Esophagus muscularis mucosa (tissue), 4 donors: ENCODE results near the gene ERBB2. TPM values are rescaled to one million over a fixed set of nuclear protein-coding genes. Genes with fewer than 3 reads are reported as not detected.
A peak's percentile ranks its signal among the peaks of the same experiment; 100 is the strongest.

Experiments
- DNase-seq: peaks from one replicate; pipeline ENCODE4 v3.0.0-alpha.2; 2017; ENCODE audit errors: extremely low spot score
- H3K27ac ChIP-seq, 4 donors: fragments of 200-600 bp; sonication (generic); replicated peaks in 1 of 4; 1 replicate in 3 of 4; 2 replicates in 1 of 4; pipeline ENCODE4 v1.5.1; 2016 to 2019; ENCODE audit warnings: mild to moderate bottlenecking in 1 of 4
- H3K27me3 ChIP-seq, 4 donors: fragments of 200-600 bp; sonication (generic); one replicate each; pipeline versions ENCODE4 v1.5.1 to v1.6.0; 2016 to 2019
- H3K36me3 ChIP-seq, 4 donors: fragments of 200-600 bp; sonication (generic); one replicate each; pipeline ENCODE4 v1.5.1; 2016 to 2019
- H3K4me1 ChIP-seq, 4 donors: fragments of 200-600 bp; sonication (generic); one replicate each; pipeline ENCODE4 v1.5.1; 2016 to 2019
- H3K4me3 ChIP-seq, 4 donors: fragments of 200-600 bp; sonication (generic); 1 replicate in 2 of 4; 2 replicates in 2 of 4; pipeline ENCODE4 v1.5.1; 2016 to 2019; ENCODE audit warnings: mild to moderate bottlenecking in 4 of 4, moderate library complexity in 1 of 4
- H3K9me3 ChIP-seq, 4 donors: fragments of 200-600 bp; sonication (generic); 1 replicate in 3 of 4; 2 replicates in 1 of 4; pipeline ENCODE4 v1.5.1; 2016 to 2019
- CTCF ChIP-seq, 3 experiments: fragments of 200-600 bp in 2 of 3; fragments of 450-650 bp in 1 of 3; sonication (generic) in 2 of 3; IDR thresholded peaks; one replicate each; pipeline ENCODE4 v1.5.1; 2017 to 2019; ENCODE audit warnings: antibody characterized with exemption in 3 of 3, mild to moderate bottlenecking in 2 of 3, moderate library complexity in 1 of 3
- EP300 ChIP-seq: sonication (generic); formaldehyde crosslinking; IDR thresholded peaks from one replicate; pipeline ENCODE4 v1.6.1; 2017; ENCODE audit warnings: antibody characterized with exemption
- POLR2A ChIP-seq: fragments of 450-650 bp; IDR thresholded peaks from one replicate; pipeline ENCODE4 v1.6.1; 2017; ENCODE audit warnings: antibody characterized with exemption, moderate library complexity, mild to moderate bottlenecking, low read depth
- POLR2AphosphoS5 ChIP-seq, 2 donors: sonication (generic); formaldehyde crosslinking; IDR thresholded peaks; one replicate each; pipeline ENCODE4 v1.6.1; 2017; ENCODE audit warnings: antibody characterized with exemption in 2 of 2
- WGBS: methylation state at CpG from one replicate; pipeline ENCODE4 v1.1.5; 2018; 5-methylcytosine and 5-hydroxymethylcytosine counted together
- intact Hi-C: fragments of 100-400 bp; cut with DNase I; formaldehyde crosslinking; loops from one replicate; pipeline ENCODE4 v1.15.1; 2023
- small RNA-seq, 3 donors: library from RNA; depleted of rRNA; stranded (forward); fragments of <200 nt; gene quantifications; one replicate each; pipeline ENCODE3, GENCODE V24; 2016
- total RNA-seq, 4 donors: library from RNA; depleted of rRNA; stranded (reverse); fragments of >200 nt; gene quantifications; one replicate each; pipeline versions ENCODE4 v1.1.0 to v1.2.1, GENCODE V29; 2016

ERBB2 gene
- total RNA-seq, 4 donors from 2014 or later, result 36.8 to 67.7 (median 57.7) TPM

GRCh38 chr17:39777534-39778365 lies 77.9 kb downstream of the ERBB2 start:
- no peaks in the 10 kb centered on the region for H3K4me1 ChIP-seq
- no peak overlapping the region for H3K27ac ChIP-seq
- TF ChIP-seq CTCF (IDR thresholded peaks at IDR 0.05) (no peak), EP300 (no peak), POLR2AphosphoS5 (IDR thresholded peaks at IDR 0.05) (no peak), POLR2A (no peak)
- H3K27me3 ChIP-seq, result peaks cover 0 to 66% (median 0%) of the 10 kb centered on the region in 4 donors
- no peak for DNase-seq
- no peaks in the 10 kb centered on the region for H3K9me3 ChIP-seq
- H3K4me3 ChIP-seq, result peak overlapping the region in 1 of 4 donors; percentile 4
- WGBS, result 47% methylated on average over 11 of the region's 11 CpGs
- intact Hi-C loops, result no loop called here
- H3K36me3 ChIP-seq, result no peaks in the 10 kb centered on the region

Small RNA genes within 50 kb of the gene (small RNA-seq; reads per million reads assigned to genes)
- gene MIR4728, result 0 to 0.19 (median 0) reads per million in 3 donors

Other genes with a start within 250 kb of the ERBB2 start
- 10 to 100 TPM; 19.5 to 33.9 (median 27.2) TPM for gene MED1, start 248.8 kb upstream of the ERBB2 start, total RNA-seq
- gene CDK12, start 238.6 kb upstream of the ERBB2 start, total RNA-seq, result 10 to 100 TPM; 28.2 to 35.2 (median 30.4) TPM
- not detected for gene NEUROD2, start 92.1 kb upstream of the ERBB2 start, total RNA-seq
- gene PPP1R1B, start 73.1 kb upstream of the ERBB2 start, total RNA-seq, result 10 to 100 TPM in 2 of 4 donors, 1 to 10 TPM in 2; 4.9 to 14.8 (median 9.8) TPM
- 10 to 100 TPM; 27.5 to 47.3 (median 38.6) TPM for gene STARD3, start 62.9 kb upstream of the ERBB2 start, total RNA-seq
- 1 to 10 TPM in 3 of 4 donors, under 1 TPM in 1; 0.99 to 2.1 (median 1.3) TPM for gene TCAP, start 34.7 kb upstream of the ERBB2 start, total RNA-seq
- gene PNMT, start 31.6 kb upstream of the ERBB2 start, total RNA-seq, result 10 to 100 TPM in 3 of 4 donors, 1 to 10 TPM in 1; 9.4 to 14.3 (median 10.6) TPM
- gene PGAP3, start 12.0 kb upstream of the ERBB2 start, total RNA-seq, result 1 to 10 TPM; 6.2 to 9.4 (median 8.5) TPM
- 10 to 100 TPM; 47.0 to 57.3 (median 52.7) TPM for gene MIEN1, start 30.5 kb downstream of the ERBB2 start, total RNA-seq
- gene GRB7, start 37.9 kb downstream of the ERBB2 start, total RNA-seq, result under 1 TPM; 0.23 to 0.83 (median 0.55) TPM
- 1 to 10 TPM in 2 of 4 donors, under 1 TPM in 2; 0.83 to 3.8 (median 1.3) TPM for gene IKZF3, start 164.2 kb downstream of the ERBB2 start, total RNA-seq
- not detected for gene ZPBP2, start 168.1 kb downstream of the ERBB2 start, total RNA-seq
- gene GSDMB, start 218.6 kb downstream of the ERBB2 start, total RNA-seq, result 1 to 10 TPM; 1.7 to 7.1 (median 2.7) TPM
- 10 to 100 TPM; 33.2 to 68.6 (median 45.9) TPM for gene ORMDL3, start 227.5 kb downstream of the ERBB2 start, total RNA-seq
- gene LRRC3C, start 227.7 kb downstream of the ERBB2 start, total RNA-seq, result not detected